ENCODE measurements around the gene SELENOF.
A peak's percentile ranks its signal among the peaks of the same experiment; 100 is the strongest.
"Not testable (repeated sequence)": the region's sequence is repeated elsewhere in the genome, so short reads cannot be mapped to it uniquely, and the experiment has no call there.

The SELENOF gene

GRCh38 chr1:86916752-86917151 lies 2.8 kb upstream of the SELENOF start:
- DNase-seq (ENCODE audit: low read depth in 2 of 2): no peak

- DNase-seq (ENCODE audit: low read depth in 2 of 2): no peak
Measured at GRCh38 chr1:86915737-86916235, 1.9 kb upstream of the SELENOF start.

GRCh38 chr1:86914998-86915736 lies 1.2 kb upstream of the SELENOF start:
- peak in 1 of 2 donors; percentile 16 for DNase-seq (ENCODE audit: low read depth in 2 of 2)

- DNase-seq (ENCODE audit: low read depth in 2 of 2): no peak
Measured at GRCh38 chr1:86914601-86914997, 673 bp upstream of the SELENOF start, which contains the start of gene HS2ST1. Gene HS2ST1 (plus strand): TSS chr1:86914635.

GRCh38 chr1:86913399-86913895 lies 479 bp downstream of the SELENOF start:
- DNase-seq (ENCODE audit: low read depth in 2 of 2): no peak

- DNase-seq (ENCODE audit: low read depth in 2 of 2): no peak
Measured at GRCh38 chr1:86912281-86912900, 1.5 kb downstream of the SELENOF start.

GRCh38 chr1:86906419-86906818 lies 7.5 kb downstream of the SELENOF start:
- DNase-seq (ENCODE audit: low read depth in 2 of 2): no peak

GRCh38 chr1:86905875-86906274 lies 8.1 kb downstream of the SELENOF start:
- DNase-seq (ENCODE audit: low read depth in 2 of 2): no peak

GRCh38 chr1:86899401-86899800 lies 14.5 kb downstream of the SELENOF start:
- DNase-seq (ENCODE audit: low read depth in 2 of 2): not testable (repeated sequence)

- DNase-seq (ENCODE audit: low read depth in 2 of 2): no peak
Measured at GRCh38 chr1:86888327-86888726, 25.6 kb downstream of the SELENOF start.

- DNase-seq (ENCODE audit: low read depth in 2 of 2): no peak
Measured at GRCh38 chr1:86887479-86888162, 26.3 kb downstream of the SELENOF start.

- no peak for DNase-seq (ENCODE audit: low read depth in 2 of 2)
Measured at GRCh38 chr1:86875722-86876121, 38.2 kb downstream of the SELENOF start.

GRCh38 chr1:86872086-86872485 lies 41.8 kb downstream of the SELENOF start:
- no peak for DNase-seq (ENCODE audit: low read depth in 2 of 2)

GRCh38 chr1:86871001-86871400 lies 42.9 kb downstream of the SELENOF start:
- no peak for DNase-seq (ENCODE audit: low read depth in 2 of 2)

- no peak for DNase-seq (ENCODE audit: low read depth in 2 of 2)
Measured at GRCh38 chr1:86868477-86868876, 45.4 kb downstream of the SELENOF start.

- not testable (repeated sequence) for DNase-seq (ENCODE audit: low read depth in 2 of 2)
Measured at GRCh38 chr1:86867278-86867677, 46.6 kb downstream of the SELENOF start.

- DNase-seq (ENCODE audit: low read depth in 2 of 2): no peak
Measured at GRCh38 chr1:86866665-86867064, 47.3 kb downstream of the SELENOF start.

GRCh38 chr1:86865973-86866637 lies 47.8 kb downstream of the SELENOF start:
- no peak for DNase-seq (ENCODE audit: low read depth in 2 of 2)

GRCh38 chr1:86862920-86863319 lies 51.0 kb downstream of the SELENOF start:
- DNase-seq (ENCODE audit: low read depth in 2 of 2): no peak

GRCh38 chr1:86861424-86861823 lies 52.5 kb downstream of the SELENOF start:
- no peak for DNase-seq (ENCODE audit: low read depth in 2 of 2)

GRCh38 chr1:86860424-86860823 lies 53.5 kb downstream of the SELENOF start:
- DNase-seq (ENCODE audit: low read depth in 2 of 2): no peak

- no peak for DNase-seq (ENCODE audit: low read depth in 2 of 2)
Measured at GRCh38 chr1:86860020-86860419, 53.9 kb downstream of the SELENOF start.
